Upper lobe of right lung (tissue), 1 donor: ENCODE results near the gene DNAJC8. TPM values are rescaled to one million over a fixed set of nuclear protein-coding genes. Genes with fewer than 3 reads are reported as not detected.
A peak's percentile ranks its signal among the peaks of the same experiment; 100 is the strongest.

ENCODE experiments used
- ATAC-seq: fragments of 200-7000 bp; cut with Tn5 transposase; one replicate; pipeline ENCODE4 v1.9.1; 2020; ENCODE audit warnings: mild to moderate bottlenecking, moderate library complexity
- DNase-seq: peaks from one replicate; pipeline ENCODE4 v3.0.0-alpha.2; 2020
- H3K27ac ChIP-seq: fragments of 200-600 bp; one replicate; pipeline ENCODE4 v1.8.0; 2022
- H3K27me3 ChIP-seq: fragments of 200-600 bp; one replicate; pipeline ENCODE4 v1.8.0; 2022; ENCODE audit warnings: mild to moderate bottlenecking
- H3K36me3 ChIP-seq: fragments of 200-600 bp; one replicate; pipeline ENCODE4 v1.8.0; 2022
- H3K4me1 ChIP-seq: fragments of 200-600 bp; one replicate; pipeline ENCODE4 v1.8.0; 2022
- H3K4me3 ChIP-seq: fragments of 200-600 bp; one replicate; pipeline ENCODE4 v1.8.0; 2022; ENCODE audit warnings: mild to moderate bottlenecking
- H3K9me3 ChIP-seq: fragments of 200-600 bp; one replicate; pipeline ENCODE4 v1.8.0; 2022
- intact Hi-C: fragments of 100-400 bp; cut with DNase I; formaldehyde crosslinking; loops from one replicate; pipeline ENCODE4 v1.11.0; 2022
- total RNA-seq: library from RNA; stranded (reverse); fragmentation: NEBNext Ultra II Directional; extraction: Animal tissue kit (Norgen Biotek cat#: 25700); gene quantifications from one replicate; pipeline ENCODE4 v1.2.1, GENCODE V29; 2021
- TF ChIP-seq, protein P1 (sequence below): fragments of 200-600 bp; IDR thresholded peaks from one replicate; pipeline ENCODE4 v1.8.0; 2022; ENCODE audit warnings: antibody characterized with exemption
- donor health status: DM: no; HTN: yes; CAD: no; lungs with severe emphysema.

Gene DNAJC8
- total RNA-seq, 1 donor from 2014 or later, result 65.4 TPM

DNA sequence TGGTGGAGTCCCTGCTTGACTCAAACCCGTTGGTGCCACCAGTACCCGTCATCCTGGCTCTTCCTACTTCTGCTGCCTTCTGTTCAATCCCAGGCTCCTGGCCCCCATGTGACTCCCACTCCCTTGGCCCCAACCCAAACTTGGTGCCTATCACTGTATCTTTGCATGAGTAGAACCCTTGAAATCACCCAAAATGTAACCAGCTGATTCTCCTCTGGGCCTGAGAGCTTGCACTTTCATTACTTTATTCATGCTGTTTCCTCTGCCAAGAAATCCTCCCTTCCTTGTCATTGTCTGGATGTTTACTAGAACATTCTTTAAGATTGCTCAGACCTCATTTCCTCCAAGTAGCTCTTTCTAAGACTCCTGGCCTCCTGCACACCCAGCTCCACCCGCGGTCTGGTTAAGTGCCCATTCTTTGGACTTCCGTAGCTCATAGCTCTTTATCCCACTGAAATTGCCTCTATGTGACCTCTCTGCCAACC lies 72.0 kb downstream of the DNAJC8 start:
- peak; percentile 68 for ATAC-seq
- TF ChIP-seq, protein P1, sequence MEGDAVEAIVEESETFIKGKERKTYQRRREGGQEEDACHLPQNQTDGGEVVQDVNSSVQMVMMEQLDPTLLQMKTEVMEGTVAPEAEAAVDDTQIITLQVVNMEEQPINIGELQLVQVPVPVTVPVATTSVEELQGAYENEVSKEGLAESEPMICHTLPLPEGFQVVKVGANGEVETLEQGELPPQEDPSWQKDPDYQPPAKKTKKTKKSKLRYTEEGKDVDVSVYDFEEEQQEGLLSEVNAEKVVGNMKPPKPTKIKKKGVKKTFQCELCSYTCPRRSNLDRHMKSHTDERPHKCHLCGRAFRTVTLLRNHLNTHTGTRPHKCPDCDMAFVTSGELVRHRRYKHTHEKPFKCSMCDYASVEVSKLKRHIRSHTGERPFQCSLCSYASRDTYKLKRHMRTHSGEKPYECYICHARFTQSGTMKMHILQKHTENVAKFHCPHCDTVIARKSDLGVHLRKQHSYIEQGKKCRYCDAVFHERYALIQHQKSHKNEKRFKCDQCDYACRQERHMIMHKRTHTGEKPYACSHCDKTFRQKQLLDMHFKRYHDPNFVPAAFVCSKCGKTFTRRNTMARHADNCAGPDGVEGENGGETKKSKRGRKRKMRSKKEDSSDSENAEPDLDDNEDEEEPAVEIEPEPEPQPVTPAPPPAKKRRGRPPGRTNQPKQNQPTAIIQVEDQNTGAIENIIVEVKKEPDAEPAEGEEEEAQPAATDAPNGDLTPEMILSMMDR, result no peak
- Histone ChIP-seq H3K4me3 (no peak overlapping the region), H3K4me1 (peaks cover 38% of the 10 kb centered on the region), H3K9me3 (no peaks in the 10 kb centered on the region), H3K27me3 (no peaks in the 10 kb centered on the region), H3K36me3 (no peaks in the 10 kb centered on the region), H3K27ac (peak overlapping the region; percentile 67)
- intact Hi-C loops, result no loop called here
- DNase-seq, result no peak

DNA sequence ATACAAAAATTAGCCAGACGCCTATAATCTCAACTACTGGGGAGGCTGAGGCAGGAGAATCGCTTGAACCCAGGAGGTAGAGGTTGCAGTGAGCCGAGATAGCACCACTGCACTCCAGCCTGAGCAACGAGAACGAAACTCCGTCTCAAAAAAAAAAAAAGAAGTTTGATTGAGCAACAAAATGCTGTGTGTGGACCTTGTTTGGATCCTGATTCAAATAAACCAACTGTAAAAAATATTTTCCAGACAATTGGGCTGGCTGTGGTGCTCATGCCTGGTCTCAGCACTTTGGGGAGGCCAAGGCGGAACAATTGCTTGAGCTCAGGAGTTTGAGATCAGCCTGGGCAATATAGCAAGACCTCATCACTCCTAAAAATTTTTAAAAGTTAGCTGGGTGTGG lies 73.1 kb downstream of the DNAJC8 start:
- TF ChIP-seq, protein P1, result no peak
- H3K36me3 ChIP-seq, result no peaks in the 10 kb centered on the region
- H3K4me3 ChIP-seq, result no peak overlapping the region
- DNase-seq, result no peak
- no peaks in the 10 kb centered on the region for H3K27me3 ChIP-seq
- H3K9me3 ChIP-seq, result no peaks in the 10 kb centered on the region
- no peak for ATAC-seq
- intact Hi-C loops, result no loop called here
- H3K27ac ChIP-seq, result no peak overlapping the region
- peaks cover 49% of the 10 kb centered on the region for H3K4me1 ChIP-seq

GRCh38 chr1:28159243-28159642 lies 73.6 kb downstream of the DNAJC8 start:
- no peak overlapping the region for H3K27ac ChIP-seq
- intact Hi-C loops, result no loop called here

GRCh38 chr1:28157894-28158293 lies 74.9 kb downstream of the DNAJC8 start:
- Histone ChIP-seq H3K4me1 (peaks cover 43% of the 10 kb centered on the region), H3K9me3 (no peaks in the 10 kb centered on the region), H3K27me3 (no peaks in the 10 kb centered on the region), H3K4me3 (no peak overlapping the region), H3K27ac (no peak overlapping the region), H3K36me3 (no peaks in the 10 kb centered on the region)
- no peak for ATAC-seq
- TF ChIP-seq, protein P1, result no peak
- no peak for DNase-seq
- intact Hi-C loops, result no loop called here

More at GRCh38 chr1:28159243-28159642, 73.6 kb downstream of the DNAJC8 start:
- DNase-seq, result no peak
- TF ChIP-seq, protein P1, result no peak
- Histone ChIP-seq H3K27me3 (no peaks in the 10 kb centered on the region), H3K9me3 (no peaks in the 10 kb centered on the region), H3K4me1 (peaks cover 49% of the 10 kb centered on the region), H3K36me3 (no peaks in the 10 kb centered on the region), H3K4me3 (no peak overlapping the region)
- no peak for ATAC-seq

DNA sequence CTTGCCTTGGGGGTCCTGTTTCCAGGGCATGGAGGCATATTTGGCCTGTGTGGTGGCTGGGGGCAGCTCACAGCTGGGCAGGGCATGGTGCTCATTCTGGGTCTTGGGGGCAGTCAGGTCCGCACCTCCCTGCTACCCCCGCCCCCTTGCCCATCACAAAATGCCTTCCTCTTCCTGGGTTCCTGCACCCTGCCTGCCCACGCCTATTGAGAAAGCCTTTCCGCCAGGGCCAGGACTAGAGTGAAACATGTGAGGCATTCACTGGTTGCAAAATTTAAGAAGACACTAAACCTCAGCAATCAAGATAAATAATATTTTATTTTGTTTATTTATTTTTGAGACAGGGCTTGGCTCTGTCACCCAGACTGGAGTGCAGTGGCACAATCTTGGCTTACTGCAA lies 76.0 kb downstream of the DNAJC8 start:
- ATAC-seq (peak; percentile 77), DNase-seq (peak; percentile 86)
- no peaks in the 10 kb centered on the region for H3K9me3 ChIP-seq
- no peaks in the 10 kb centered on the region for H3K36me3 ChIP-seq
- no peak overlapping the region for H3K27ac ChIP-seq
- intact Hi-C loops, result no loop called here
- H3K27me3 ChIP-seq, result no peaks in the 10 kb centered on the region
- TF ChIP-seq, protein P1, result no peak
- H3K4me3 ChIP-seq, result no peak overlapping the region
- peaks cover 43% of the 10 kb centered on the region for H3K4me1 ChIP-seq

GRCh38 chr1:28155628-28156027 lies 77.2 kb downstream of the DNAJC8 start:
- Histone ChIP-seq H3K4me3 (no peak overlapping the region), H3K27me3 (no peaks in the 10 kb centered on the region), H3K4me1 (peaks cover 37% of the 10 kb centered on the region), H3K9me3 (no peaks in the 10 kb centered on the region), H3K36me3 (no peaks in the 10 kb centered on the region), H3K27ac (no peak overlapping the region)
- DNase-seq (no peak), ATAC-seq (no peak)
- intact Hi-C loops, result no loop called here
- TF ChIP-seq, protein P1, result no peak
